Colonic mucosa (tissue), 4 donors: ENCODE measurements around the gene LTB4R2. TPM values are rescaled to one million over a fixed set of nuclear protein-coding genes. Genes with fewer than 3 reads are reported as not detected.

Source experiments
- DNase-seq: peaks from one replicate; pipeline ENCODE4 v3.0.0-alpha.2; 2020
- H3K27ac ChIP-seq: fragments of 200-600 bp; one replicate; pipeline ENCODE4 v1.8.0; 2021
- H3K27me3 ChIP-seq: fragments of 200-600 bp; one replicate; pipeline ENCODE4 v1.8.0; 2021
- H3K36me3 ChIP-seq: fragments of 200-600 bp; one replicate; pipeline ENCODE4 v1.8.0; 2021
- H3K4me1 ChIP-seq: fragments of 200-600 bp; one replicate; pipeline ENCODE4 v1.8.0; 2021; ENCODE audit warnings: mild to moderate bottlenecking
- H3K4me3 ChIP-seq: fragments of 200-600 bp; one replicate; pipeline ENCODE4 v1.8.0; 2021
- H3K9ac ChIP-seq, 2 donors: one replicate each; pipeline ENCODE4 v1.7.0; 2013; ENCODE audit warnings: control low read depth in 2 of 2, low read depth in 2 of 2, low read length in 2 of 2
- H3K9me3 ChIP-seq: fragments of 200-600 bp; one replicate; pipeline ENCODE4 v1.8.0; 2021
- CTCF ChIP-seq: fragments of 200-600 bp; IDR thresholded peaks from one replicate; pipeline ENCODE4 v1.8.0; 2022; ENCODE audit warnings: antibody characterized with exemption, mild to moderate bottlenecking
- intact Hi-C: fragments of 100-400 bp; cut with DNase I; formaldehyde crosslinking; loops from one replicate; pipeline ENCODE4 v1.14.1; 2022
- total RNA-seq, 2 donors: library from RNA; stranded (reverse); fragmentation: NEBNext Ultra II Directional in 1 of 2; extraction: Animal tissue kit (Norgen Biotek cat#: 25700) in 1 of 2; gene quantifications; one replicate each; pipeline ENCODE4 v1.2.1, GENCODE V29; 2021
- donor health status: healthy.
- donor health status: DM: no; HTN: no; CAD: no.
- donor health status: DM: no; HTN: no; CAD: no.

Gene LTB4R2
- total RNA-seq, 2 donors from 2014 or later = 2.7 to 7.8 TPM

- intact Hi-C loops = no loop called here
- Histone ChIP-seq H3K4me1 (peaks cover 21% of the 10 kb centered on the region), H3K9ac (peak overlapping the region in 1 of 2 donors; percentile 12), H3K9me3 (no peaks in the 10 kb centered on the region), H3K4me3 (no peak overlapping the region), H3K27me3 (peaks cover 10% of the 10 kb centered on the region), H3K27ac (no peak overlapping the region), H3K36me3 (no peaks in the 10 kb centered on the region)
- DNase-seq = peak; percentile 20
- no peak for TF ChIP-seq CTCF
These were observed 25.7 kb downstream of the LTB4R2 start for GRCh38 chr14:24335461-24336171.

- H3K27me3 ChIP-seq = peaks cover 10% of the 10 kb centered on the region
- H3K27ac ChIP-seq = no peak overlapping the region
- TF ChIP-seq CTCF = no peak
- intact Hi-C loops = no loop called here
- H3K9ac ChIP-seq = no peak overlapping the region
- DNase-seq = no peak
- no peak overlapping the region for H3K4me3 ChIP-seq
- H3K36me3 ChIP-seq = no peaks in the 10 kb centered on the region
- peaks cover 20% of the 10 kb centered on the region for H3K4me1 ChIP-seq
- no peaks in the 10 kb centered on the region for H3K9me3 ChIP-seq
These were observed 27.3 kb downstream of the LTB4R2 start for GRCh38 chr14:24337144-24337823.

GRCh38 chr14:24337824-24338175, 27.9 kb downstream of the LTB4R2 start:
- TF ChIP-seq CTCF = no peak
- Histone ChIP-seq H3K9me3 (no peaks in the 10 kb centered on the region), H3K36me3 (no peaks in the 10 kb centered on the region), H3K4me1 (peaks cover 15% of the 10 kb centered on the region), H3K9ac (no peak overlapping the region), H3K27ac (no peak overlapping the region), H3K27me3 (peaks cover 10% of the 10 kb centered on the region), H3K4me3 (no peak overlapping the region)
- intact Hi-C loops = no loop called here
- no peak for DNase-seq

- Histone ChIP-seq H3K36me3 (no peaks in the 10 kb centered on the region), H3K9ac (peak overlapping the region; percentile 66 to 95), H3K4me1 (peaks cover 15% of the 10 kb centered on the region), H3K9me3 (no peaks in the 10 kb centered on the region), H3K4me3 (peak overlapping the region; percentile 66), H3K27ac (no peak overlapping the region), H3K27me3 (peaks cover 10% of the 10 kb centered on the region)
- TF ChIP-seq CTCF = no peak
- intact Hi-C loops = no loop called here
- DNase-seq = no peak
These were observed 28.9 kb downstream of the LTB4R2 start for GRCh38 chr14:24338843-24339242.

GRCh38 chr14:24339284-24340151, 29.6 kb downstream of the LTB4R2 start, which contains the start of gene RIPK3:
Gene RIPK3 (minus strand): TSS chr14:24339991. CDS start chr14:24339826, 165 bp downstream.
- peaks cover 11% of the 10 kb centered on the region for H3K4me1 ChIP-seq
- TF ChIP-seq CTCF = no peak
- peak within 1 kb of the TSS; percentile 60 for H3K27ac ChIP-seq
- H3K9ac ChIP-seq = peak within 1 kb of the TSS; percentile 66 to 95
- peaks cover 8% of the 10 kb centered on the region for H3K27me3 ChIP-seq
- H3K36me3 ChIP-seq = no peaks in the 10 kb centered on the region
- intact Hi-C loops = no loop called here
- peak within 1 kb of the TSS; percentile 66 for H3K4me3 ChIP-seq
- DNase-seq = peak; percentile 93
- H3K9me3 ChIP-seq = no peaks in the 10 kb centered on the region
